ENCODE measurements around the gene SEPTIN8.

The SEPTIN8 gene

GRCh38 chr5:132749506-132749905 is 27.5 kb downstream of the SEPTIN8 start:
- H3K27ac ChIP-seq (replicated peaks), result no peak overlapping the region
- no peak for DNase-seq (ENCODE audit: low read depth in 1 of 2, low spot score in 1 of 2)
- no peak overlapping the region for H3K4me3 ChIP-seq (replicated peaks; ENCODE audit: insufficient read depth, low read length)
- no peak for TF ChIP-seq CTCF (IDR thresholded peaks at IDR 0.05; ENCODE audit: insufficient read depth, low read length)
- no peak for TF ChIP-seq SPI1 (IDR thresholded peaks at IDR 0.05; ENCODE audit: borderline replicate concordance, low read depth)
- no peak for TF ChIP-seq POLR2AphosphoS5 (IDR thresholded peaks at IDR 0.05; ENCODE audit: low read depth)
- TF ChIP-seq GABPA (IDR thresholded peaks at IDR 0.05; ENCODE audit: low read depth), result no peak
- no peaks in the 10 kb centered on the region for H3K27me3 ChIP-seq (ENCODE audit: insufficient read depth, poor library complexity, severe bottlenecking)

- H3K27ac ChIP-seq (replicated peaks), result no peak overlapping the region
- DNase-seq (ENCODE audit: low read depth in 1 of 2, low spot score in 1 of 2), result no peak
- no peak overlapping the region for H3K4me3 ChIP-seq (replicated peaks; ENCODE audit: insufficient read depth, low read length)
- TF ChIP-seq POLR2AphosphoS5 (IDR thresholded peaks at IDR 0.05; ENCODE audit: low read depth) (no peak), CTCF (IDR thresholded peaks at IDR 0.05; ENCODE audit: insufficient read depth, low read length) (no peak), REST (IDR thresholded peaks at IDR 0.05; ENCODE audit: insufficient replicate concordance, low read depth) (no peak), SPI1 (IDR thresholded peaks at IDR 0.05; ENCODE audit: borderline replicate concordance, low read depth) (no peak), GABPA (IDR thresholded peaks at IDR 0.05; ENCODE audit: low read depth) (no peak)
- no peaks in the 10 kb centered on the region for H3K27me3 ChIP-seq (ENCODE audit: insufficient read depth, poor library complexity, severe bottlenecking)
Measured at GRCh38 chr5:132748522-132749000, 28.5 kb downstream of the SEPTIN8 start.

GRCh38 chr5:132747616-132748440 is 29.2 kb downstream of the SEPTIN8 start:
- 0 out of 2 replicates have a peak overlapping the region, but pooled peaks have one; percentile 23 for H3K4me3 ChIP-seq (replicated peaks; ENCODE audit: insufficient read depth, low read length)
- no peak for DNase-seq (ENCODE audit: low read depth in 1 of 2, low spot score in 1 of 2)
- H3K27ac ChIP-seq (replicated peaks), result no peak overlapping the region
- no peak for TF ChIP-seq REST (IDR thresholded peaks at IDR 0.05; ENCODE audit: insufficient replicate concordance, low read depth)
- TF ChIP-seq CTCF (IDR thresholded peaks at IDR 0.05; ENCODE audit: insufficient read depth, low read length), result no peak
- no peak for TF ChIP-seq GABPA (IDR thresholded peaks at IDR 0.05; ENCODE audit: low read depth)
- TF ChIP-seq SPI1 (IDR thresholded peaks at IDR 0.05; ENCODE audit: borderline replicate concordance, low read depth), result no peak
- TF ChIP-seq POLR2AphosphoS5 (IDR thresholded peaks at IDR 0.05; ENCODE audit: low read depth), result no peak
- H3K27me3 ChIP-seq (ENCODE audit: insufficient read depth, poor library complexity, severe bottlenecking), result no peaks in the 10 kb centered on the region
